GM21367 (cell line): ENCODE data around the gene RASSF7.

Experiments used
- ATAC-seq: cut with Tn5 transposase; IDR thresholded peaks from one replicate; pipeline ENCODE4 v1.9.1; 2021; ENCODE audit not compliant: unreplicated experiment

The RASSF7 gene

GRCh38 chr11:551131-551530, 9.6 kb upstream of the RASSF7 start:
- ATAC-seq, result no peak

- ATAC-seq, result no peak
Observed at GRCh38 chr11:551596-551995, 9.2 kb upstream of the RASSF7 start.

- ATAC-seq, result no peak
Observed at GRCh38 chr11:553083-553987, 7.4 kb upstream of the RASSF7 start.

- ATAC-seq, result no peak
Observed at GRCh38 chr11:553988-554340, 6.8 kb upstream of the RASSF7 start.

- ATAC-seq, result no peak
Observed at GRCh38 chr11:554428-555226, 6.1 kb upstream of the RASSF7 start.

- ATAC-seq, result no peak
Observed at GRCh38 chr11:555227-555779, 5.5 kb upstream of the RASSF7 start.

GRCh38 chr11:555780-556661, 4.7 kb upstream of the RASSF7 start:
- ATAC-seq, result no peak

GRCh38 chr11:556662-557256, 4.0 kb upstream of the RASSF7 start:
- no peak for ATAC-seq

GRCh38 chr11:557328-558132, 3.2 kb upstream of the RASSF7 start:
- ATAC-seq, result no peak

GRCh38 chr11:558503-558902, 2.3 kb upstream of the RASSF7 start:
- no peak for ATAC-seq

- no peak for ATAC-seq
Observed at GRCh38 chr11:559020-559620, 1.6 kb upstream of the RASSF7 start.

GRCh38 chr11:559712-560304, 962 bp upstream of the RASSF7 start:
- no peak for ATAC-seq

- peak; percentile 16 for ATAC-seq
Observed at GRCh38 chr11:561148-562003, 606 bp downstream of the RASSF7 start.

- ATAC-seq, result no peak
Observed at GRCh38 chr11:562046-562645, 1.4 kb downstream of the RASSF7 start.

- ATAC-seq, result no peak
Observed at GRCh38 chr11:563066-563811, 2.5 kb downstream of the RASSF7 start.

- ATAC-seq, result no peak
Observed at GRCh38 chr11:563812-564578, 3.2 kb downstream of the RASSF7 start.
